GM21717 (cell line): ENCODE data around the gene MACROD2.

Experiments
- ATAC-seq: cut with Tn5 transposase; IDR thresholded peaks from one replicate; pipeline ENCODE4 v1.9.1; 2021; ENCODE audit warnings: mild to moderate bottlenecking, moderate library complexity; ENCODE audit not compliant: unreplicated experiment

The MACROD2 gene

GRCh38 chr20:15571056-15571455, 1575.7 kb downstream of the MACROD2 start:
- ATAC-seq, result no peak

GRCh38 chr20:15575255-15575654, 1579.9 kb downstream of the MACROD2 start:
- ATAC-seq, result no peak

- ATAC-seq, result no peak
Observed at GRCh38 chr20:15576411-15576810, 1581.1 kb downstream of the MACROD2 start.

GRCh38 chr20:15578113-15578512, 1582.8 kb downstream of the MACROD2 start:
- ATAC-seq, result no peak

- no peak for ATAC-seq
Observed at GRCh38 chr20:15579688-15580087, 1584.4 kb downstream of the MACROD2 start.

GRCh38 chr20:15582146-15582760, 1586.9 kb downstream of the MACROD2 start:
- no peak for ATAC-seq

- ATAC-seq, result no peak
Observed at GRCh38 chr20:15584507-15584906, 1589.2 kb downstream of the MACROD2 start.

GRCh38 chr20:15593081-15593480, 1597.8 kb downstream of the MACROD2 start:
- no peak for ATAC-seq

GRCh38 chr20:15594158-15594695, 1598.9 kb downstream of the MACROD2 start:
- no peak for ATAC-seq

GRCh38 chr20:15596220-15596890, 1601.0 kb downstream of the MACROD2 start:
- no peak for ATAC-seq

GRCh38 chr20:15597306-15597705, 1602.0 kb downstream of the MACROD2 start:
- no peak for ATAC-seq

GRCh38 chr20:15599961-15600360, 1604.6 kb downstream of the MACROD2 start:
- no peak for ATAC-seq

GRCh38 chr20:15600565-15600964, 1605.2 kb downstream of the MACROD2 start:
- ATAC-seq, result no peak

- no peak for ATAC-seq
Observed at GRCh38 chr20:15603506-15603905, 1608.2 kb downstream of the MACROD2 start.

- no peak for ATAC-seq
Observed at GRCh38 chr20:15603978-15604805, 1608.9 kb downstream of the MACROD2 start.

- ATAC-seq, result no peak
Observed at GRCh38 chr20:15609921-15610320, 1614.6 kb downstream of the MACROD2 start.

- no peak for ATAC-seq
Observed at GRCh38 chr20:15610787-15611186, 1615.5 kb downstream of the MACROD2 start.

GRCh38 chr20:15611541-15611940, 1616.2 kb downstream of the MACROD2 start:
- no peak for ATAC-seq

- no peak for ATAC-seq
Observed at GRCh38 chr20:15612198-15612597, 1616.9 kb downstream of the MACROD2 start.

GRCh38 chr20:15612769-15613168, 1617.5 kb downstream of the MACROD2 start:
- ATAC-seq, result no peak

GRCh38 chr20:15613530-15613929, 1618.2 kb downstream of the MACROD2 start:
- no peak for ATAC-seq

GRCh38 chr20:15616626-15617025, 1621.3 kb downstream of the MACROD2 start:
- no peak for ATAC-seq
